BJ (cell line): Measurements from ENCODE around the gene ZNF804A. TPM values are rescaled to one million over a fixed set of nuclear protein-coding genes. Genes with fewer than 3 reads are reported as not detected.

Source experiments
- CTCF ChIA-PET: fragments of 350-600 bp; formaldehyde crosslinking; extraction: SDS; loops from one replicate; lab custom pipeline; 2021; ENCODE audit warnings: antibody characterized with exemption, inconsistent platforms; lab: Yijun Ruan, JAX
- POLR2A ChIA-PET: fragments of 300-600 bp; sonication (Branson Sonifier 250); formaldehyde crosslinking; extraction: SDS; loops from one replicate; lab custom pipeline; 2021; ENCODE audit warnings: antibody characterized with exemption; lab: Charles Lee
- DNase-seq: peaks from one replicate; pipeline ENCODE4 v3.0.0-alpha.2; 2011; ENCODE audit warnings: low read depth
- H3K27me3 ChIP-seq: 2 replicates; pipeline ENCODE4 v1.6.0; 2011; ENCODE audit warnings: low read length; ENCODE audit not compliant: control insufficient read depth, insufficient read depth
- H3K36me3 ChIP-seq: 2 replicates; pipeline ENCODE4 v1.5.1; 2011; ENCODE audit warnings: low read length; ENCODE audit not compliant: control insufficient read depth, insufficient read depth
- H3K4me3 ChIP-seq: 2 replicates; pipeline ENCODE4 v1.5.1; 2011; ENCODE audit warnings: low read depth, mild to moderate bottlenecking, control low read depth, low read length
- polyA plus RNA-seq: library from polyadenylated mRNA; depleted of rRNA; stranded (reverse); fragments of >200 nt; gene quantifications from 2 replicates; pipeline ENCODE4 v1.2.3, GENCODE V29; 2011
- TF ChIP-seq, protein P1 (sequence below): IDR thresholded peaks from 2 replicates; pipeline ENCODE4 v1.5.1; 2011; ENCODE audit warnings: low read depth, mild to moderate bottlenecking, control low read depth, inconsistent platforms, low read length, moderate library complexity; ENCODE audit not compliant: insufficient read depth

The ZNF804A gene
- polyA plus RNA-seq, 1 experiment: 0.53 TPM

- ChIA-PET POLR2A (no interaction called here), CTCF (no interaction called here)
Measured at GRCh38 chr2:184624311-184624710, 26.0 kb downstream of the ZNF804A start.

GRCh38 chr2:184628051-184628450, 29.7 kb downstream of the ZNF804A start:
- CTCF ChIA-PET: interaction anchor here (0.7 kb wide), 1 partner anchor 17 kb away, joined by 3 read pairs; no protein-coding TSS in a partner anchor
- H3K4me3 ChIP-seq: no peak overlapping the region

More at GRCh38 chr2:184624311-184624710, 26.0 kb downstream of the ZNF804A start:
- DNase-seq: no peak
- Histone ChIP-seq H3K4me3 (no peak overlapping the region), H3K27me3 (no peaks in the 10 kb centered on the region), H3K36me3 (no peaks in the 10 kb centered on the region)
- TF ChIP-seq, protein P1, sequence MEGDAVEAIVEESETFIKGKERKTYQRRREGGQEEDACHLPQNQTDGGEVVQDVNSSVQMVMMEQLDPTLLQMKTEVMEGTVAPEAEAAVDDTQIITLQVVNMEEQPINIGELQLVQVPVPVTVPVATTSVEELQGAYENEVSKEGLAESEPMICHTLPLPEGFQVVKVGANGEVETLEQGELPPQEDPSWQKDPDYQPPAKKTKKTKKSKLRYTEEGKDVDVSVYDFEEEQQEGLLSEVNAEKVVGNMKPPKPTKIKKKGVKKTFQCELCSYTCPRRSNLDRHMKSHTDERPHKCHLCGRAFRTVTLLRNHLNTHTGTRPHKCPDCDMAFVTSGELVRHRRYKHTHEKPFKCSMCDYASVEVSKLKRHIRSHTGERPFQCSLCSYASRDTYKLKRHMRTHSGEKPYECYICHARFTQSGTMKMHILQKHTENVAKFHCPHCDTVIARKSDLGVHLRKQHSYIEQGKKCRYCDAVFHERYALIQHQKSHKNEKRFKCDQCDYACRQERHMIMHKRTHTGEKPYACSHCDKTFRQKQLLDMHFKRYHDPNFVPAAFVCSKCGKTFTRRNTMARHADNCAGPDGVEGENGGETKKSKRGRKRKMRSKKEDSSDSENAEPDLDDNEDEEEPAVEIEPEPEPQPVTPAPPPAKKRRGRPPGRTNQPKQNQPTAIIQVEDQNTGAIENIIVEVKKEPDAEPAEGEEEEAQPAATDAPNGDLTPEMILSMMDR: no peak

GRCh38 chr2:184633726-184634125, 35.4 kb downstream of the ZNF804A start:
- Histone ChIP-seq H3K4me3 (no peak overlapping the region), H3K27me3 (no peaks in the 10 kb centered on the region), H3K36me3 (no peaks in the 10 kb centered on the region)
- DNase-seq: no peak
- POLR2A ChIA-PET: no interaction called here
- CTCF ChIA-PET: no interaction called here
- TF ChIP-seq, protein P1: no peak

More at GRCh38 chr2:184628051-184628450, 29.7 kb downstream of the ZNF804A start:
- TF ChIP-seq, protein P1: no peak
- H3K27me3 ChIP-seq: no peaks in the 10 kb centered on the region
- no peaks in the 10 kb centered on the region for H3K36me3 ChIP-seq
- POLR2A ChIA-PET: no interaction called here
- DNase-seq: no peak

- CTCF ChIA-PET: interaction anchor here (1.4 kb wide), 1 partner anchor 27 kb away, joined by 3 read pairs; no protein-coding TSS in a partner anchor
- Histone ChIP-seq H3K27me3 (no peaks in the 10 kb centered on the region), H3K4me3 (no peak overlapping the region), H3K36me3 (no peaks in the 10 kb centered on the region)
- no peak for DNase-seq
- TF ChIP-seq, protein P1: no peak
- POLR2A ChIA-PET: no interaction called here
Measured at GRCh38 chr2:184637781-184638180, 39.5 kb downstream of the ZNF804A start.

GRCh38 chr2:184644685-184645084, 46.4 kb downstream of the ZNF804A start:
- CTCF ChIA-PET: no interaction called here

More at GRCh38 chr2:184644685-184645084, 46.4 kb downstream of the ZNF804A start:
- Histone ChIP-seq H3K4me3 (no peak overlapping the region), H3K36me3 (no peaks in the 10 kb centered on the region), H3K27me3 (no peaks in the 10 kb centered on the region)
- no peak for DNase-seq
- TF ChIP-seq, protein P1: no peak
- POLR2A ChIA-PET: no interaction called here
